ENCODE measurements around the gene GPR17.

- TF ChIP-seq CTCF (IDR thresholded peaks at IDR 0.05; ENCODE audit: insufficient read depth, low read depth, low read length) (no peak), EZH2 (IDR thresholded peaks at IDR 0.05; ENCODE audit: insufficient read depth, low read length) (no peak)
Measured at GRCh38 chr2:127619203-127619590, 26.8 kb upstream of the GPR17 start.

Measured in astrocyte (in vitro differentiated cells and primary cell).